GM21786 (cell line): ENCODE measurements around the gene CENPF.

Experiments used
- ATAC-seq: cut with Tn5 transposase; IDR thresholded peaks from one replicate; pipeline ENCODE4 v1.9.1; 2021; ENCODE audit not compliant: unreplicated experiment

Gene CENPF

DNA sequence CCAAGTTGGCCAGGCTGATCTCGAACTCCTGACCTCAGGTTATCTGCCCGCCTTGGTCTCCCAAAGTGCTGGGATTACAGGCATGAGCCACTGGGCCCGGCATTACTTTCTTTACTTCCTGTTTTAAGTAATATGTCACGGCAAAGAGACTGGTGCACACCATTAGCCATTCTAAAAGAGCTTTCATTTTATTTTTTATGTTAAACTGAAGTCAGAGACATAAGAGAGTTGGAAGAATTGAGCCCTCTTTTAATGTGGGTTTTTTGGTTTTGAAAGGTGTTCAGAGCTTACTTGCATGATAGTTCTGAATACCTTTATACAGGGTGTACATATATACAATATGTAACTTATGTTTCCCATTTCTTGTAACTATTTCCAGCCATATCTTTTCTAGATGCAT is 14.3 kb downstream of the CENPF start:
- no peak for ATAC-seq

DNA sequence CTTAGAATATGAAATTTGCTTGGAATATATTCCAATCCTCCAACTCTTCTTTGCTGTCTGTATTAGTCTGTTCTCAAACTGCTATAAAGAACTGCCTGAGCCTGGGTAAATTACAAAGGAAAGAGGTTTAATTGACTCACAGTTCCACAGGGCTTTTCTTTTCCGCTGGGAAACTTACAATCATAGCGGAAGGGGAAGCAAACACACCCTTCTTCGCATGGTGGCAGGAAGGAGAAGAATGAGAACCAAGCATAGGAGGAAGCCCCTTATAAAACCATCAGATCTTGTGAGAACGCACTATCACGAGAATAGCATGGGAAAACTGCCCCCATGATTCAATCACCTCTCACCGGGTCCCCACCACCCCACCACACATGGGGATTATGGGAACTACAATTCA is 14.8 kb downstream of the CENPF start:
- no peak for ATAC-seq

GRCh38 chr1:214621236-214621635 is 18.2 kb downstream of the CENPF start:
- no peak for ATAC-seq

DNA sequence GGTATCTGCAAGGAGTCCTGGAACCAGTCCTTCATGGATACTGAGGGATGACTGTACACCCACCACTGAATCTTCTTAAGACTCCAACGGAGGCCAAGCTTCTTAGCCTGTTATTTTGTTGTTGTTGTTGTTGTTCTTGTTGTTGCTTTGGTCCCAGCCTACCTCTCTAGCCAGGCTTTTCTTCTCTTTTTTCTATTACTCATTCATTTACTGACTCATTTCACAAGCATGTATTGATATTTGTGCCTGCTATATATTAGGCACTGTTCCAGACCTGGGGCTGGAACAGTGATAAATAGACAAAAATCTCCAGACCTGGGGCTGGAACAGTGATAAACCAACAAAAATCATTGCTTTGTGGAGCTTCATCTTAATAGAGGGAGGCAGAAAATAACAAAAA is 20.4 kb downstream of the CENPF start:
- no peak for ATAC-seq

- ATAC-seq, result no peak
These were observed 29.1 kb downstream of the CENPF start for GRCh38 chr1:214632091-214632490.

GRCh38 chr1:214633686-214634085 is 30.7 kb downstream of the CENPF start:
- no peak for ATAC-seq

GRCh38 chr1:214634267-214634666 is 31.3 kb downstream of the CENPF start:
- no peak for ATAC-seq

- no peak for ATAC-seq
These were observed 32.1 kb downstream of the CENPF start for GRCh38 chr1:214635086-214635485.

GRCh38 chr1:214635506-214635905 is 32.5 kb downstream of the CENPF start:
- no peak for ATAC-seq

GRCh38 chr1:214636436-214636835 is 33.4 kb downstream of the CENPF start:
- no peak for ATAC-seq

- ATAC-seq, result no peak
These were observed 34.1 kb downstream of the CENPF start for GRCh38 chr1:214637125-214637524.

DNA sequence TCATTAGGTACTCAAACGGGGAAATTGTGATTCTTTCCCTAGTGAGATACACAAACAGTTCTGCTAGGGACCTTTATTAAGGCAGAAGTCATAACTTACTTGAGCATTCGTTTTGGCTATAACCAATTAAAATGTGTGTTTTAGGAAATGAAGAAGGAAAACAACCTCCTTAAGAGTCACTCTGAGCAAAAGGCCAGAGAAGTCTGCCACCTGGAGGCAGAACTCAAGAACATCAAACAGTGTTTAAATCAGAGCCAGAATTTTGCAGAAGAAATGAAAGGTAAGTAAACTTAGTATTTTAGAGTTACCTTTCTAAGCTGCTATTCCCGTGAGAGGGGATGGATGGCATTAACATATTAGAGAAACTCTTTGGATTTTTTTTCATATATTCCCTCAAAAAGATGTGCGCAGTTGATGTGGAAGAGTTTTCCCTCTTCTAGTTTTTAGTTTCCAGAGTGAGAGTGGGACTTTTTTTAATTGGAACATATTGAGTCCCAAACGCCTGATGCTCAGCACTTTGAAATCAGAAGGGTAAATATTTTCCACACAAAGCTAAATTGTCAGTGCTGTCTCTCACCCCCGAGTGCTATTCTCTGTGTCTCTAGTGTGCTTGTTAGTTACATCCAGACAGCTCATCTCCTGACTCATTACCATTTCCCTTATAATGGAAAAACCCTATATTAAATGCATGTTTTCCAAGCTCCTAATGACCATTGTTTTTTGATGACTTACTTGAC is 34.9 kb downstream of the CENPF start:
- no peak for ATAC-seq

GRCh38 chr1:214638459-214638807 is 35.4 kb downstream of the CENPF start:
- ATAC-seq, result no peak

- no peak for ATAC-seq
These were observed 36.0 kb downstream of the CENPF start for GRCh38 chr1:214638997-214639396.

DNA sequence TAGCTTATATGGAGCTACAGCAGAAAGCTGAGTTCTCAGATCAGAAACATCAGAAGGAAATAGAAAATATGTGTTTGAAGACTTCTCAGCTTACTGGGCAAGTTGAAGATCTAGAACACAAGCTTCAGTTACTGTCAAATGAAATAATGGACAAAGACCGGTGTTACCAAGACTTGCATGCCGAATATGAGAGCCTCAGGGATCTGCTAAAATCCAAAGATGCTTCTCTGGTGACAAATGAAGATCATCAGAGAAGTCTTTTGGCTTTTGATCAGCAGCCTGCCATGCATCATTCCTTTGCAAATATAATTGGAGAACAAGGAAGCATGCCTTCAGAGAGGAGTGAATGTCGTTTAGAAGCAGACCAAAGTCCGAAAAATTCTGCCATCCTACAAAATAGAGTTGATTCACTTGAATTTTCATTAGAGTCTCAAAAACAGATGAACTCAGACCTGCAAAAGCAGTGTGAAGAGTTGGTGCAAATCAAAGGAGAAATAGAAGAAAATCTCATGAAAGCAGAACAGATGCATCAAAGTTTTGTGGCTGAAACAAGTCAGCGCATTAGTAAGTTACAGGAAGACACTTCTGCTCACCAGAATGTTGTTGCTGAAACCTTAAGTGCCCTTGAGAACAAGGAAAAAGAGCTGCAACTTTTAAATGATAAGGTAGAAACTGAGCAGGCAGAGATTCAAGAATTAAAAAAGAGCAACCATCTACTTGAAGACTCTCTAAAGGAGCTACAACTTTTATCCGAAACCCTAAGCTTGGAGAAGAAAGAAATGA is 37.6 kb downstream of the CENPF start:
- ATAC-seq, result no peak

GRCh38 chr1:214641214-214641895 is 38.4 kb downstream of the CENPF start:
- ATAC-seq, result no peak

DNA sequence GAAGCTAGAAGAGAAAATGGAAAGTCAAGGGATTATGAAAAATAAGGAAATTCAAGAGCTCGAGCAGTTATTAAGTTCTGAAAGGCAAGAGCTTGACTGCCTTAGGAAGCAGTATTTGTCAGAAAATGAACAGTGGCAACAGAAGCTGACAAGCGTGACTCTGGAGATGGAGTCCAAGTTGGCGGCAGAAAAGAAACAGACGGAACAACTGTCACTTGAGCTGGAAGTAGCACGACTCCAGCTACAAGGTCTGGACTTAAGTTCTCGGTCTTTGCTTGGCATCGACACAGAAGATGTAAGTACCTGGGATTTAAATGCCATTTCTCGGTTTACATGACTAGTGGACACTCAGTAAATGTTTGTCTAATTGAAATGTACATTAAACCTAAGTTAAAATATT is 40.0 kb downstream of the CENPF start:
- no peak for ATAC-seq

DNA sequence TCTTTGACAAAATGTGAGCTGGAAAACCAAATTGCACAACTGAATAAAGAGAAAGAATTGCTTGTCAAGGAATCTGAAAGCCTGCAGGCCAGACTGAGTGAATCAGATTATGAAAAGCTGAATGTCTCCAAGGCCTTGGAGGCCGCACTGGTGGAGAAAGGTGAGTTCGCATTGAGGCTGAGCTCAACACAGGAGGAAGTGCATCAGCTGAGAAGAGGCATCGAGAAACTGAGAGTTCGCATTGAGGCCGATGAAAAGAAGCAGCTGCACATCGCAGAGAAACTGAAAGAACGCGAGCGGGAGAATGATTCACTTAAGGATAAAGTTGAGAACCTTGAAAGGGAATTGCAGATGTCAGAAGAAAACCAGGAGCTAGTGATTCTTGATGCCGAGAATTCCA is 42.7 kb downstream of the CENPF start:
- ATAC-seq, result no peak

- no peak for ATAC-seq
These were observed 45.8 kb downstream of the CENPF start for GRCh38 chr1:214648801-214649200.

DNA sequence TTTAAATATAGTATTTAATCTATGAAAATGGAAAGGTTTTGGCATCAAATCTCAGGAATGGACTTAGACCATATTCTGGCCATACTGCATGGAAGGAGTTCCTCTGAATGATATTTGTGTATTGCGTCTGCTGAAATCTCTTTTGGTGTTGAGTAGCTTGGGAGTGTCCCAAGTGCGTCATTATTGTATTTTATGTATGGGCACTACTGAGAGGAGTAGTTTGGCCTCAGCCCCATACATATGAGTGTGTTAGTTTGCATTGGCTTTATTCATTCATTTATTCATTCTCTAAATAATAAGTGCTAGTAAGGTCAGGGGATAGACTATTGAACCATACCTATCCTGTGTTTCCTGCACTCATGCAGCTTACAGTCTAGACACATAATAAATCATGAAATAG is 46.6 kb downstream of the CENPF start:
- ATAC-seq, result no peak

- ATAC-seq, result no peak
These were observed 47.7 kb downstream of the CENPF start for GRCh38 chr1:214650664-214651063.

DNA sequence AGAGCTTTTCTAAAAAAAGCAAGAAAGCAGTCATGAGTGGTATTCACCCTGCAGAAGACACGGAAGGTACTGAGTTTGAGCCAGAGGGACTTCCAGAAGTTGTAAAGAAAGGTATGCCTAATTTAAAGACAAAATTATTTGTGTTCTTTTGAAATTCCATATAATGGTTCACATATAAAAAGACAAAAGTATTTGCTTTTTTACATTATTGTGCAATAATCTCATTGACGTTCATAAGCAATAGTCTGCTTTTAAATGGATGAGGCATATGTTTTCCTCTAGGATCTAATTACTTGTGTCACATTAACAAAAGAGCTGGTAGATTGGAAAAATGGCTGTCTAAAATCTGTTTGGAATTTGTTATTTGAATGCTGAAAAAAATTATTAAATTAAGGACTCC is 54.3 kb downstream of the CENPF start:
- no peak for ATAC-seq
